ENCODE measurements around the gene CRELD2.

CRELD2 gene

GRCh38 chr22:49917974-49918910 is at the start of gene CRELD2, which contains the start of gene ALG12:
Gene CRELD2 (plus strand): TSS chr22:49918634. CDS start chr22:49918770, 136 bp downstream.
Gene ALG12 (minus strand): TSS chr22:49918438. CDS start chr22:49913765, 4,673 bp downstream.
- peak; percentile 59 for TF ChIP-seq POLR2A (IDR thresholded peaks at IDR 0.05; ENCODE audit: low read length)
- no peak for TF ChIP-seq GATA1 (IDR thresholded peaks at IDR 0.05; ENCODE audit: low read depth, low read length)
- DNase-seq, result peak; percentile 97 to 99

DNA sequence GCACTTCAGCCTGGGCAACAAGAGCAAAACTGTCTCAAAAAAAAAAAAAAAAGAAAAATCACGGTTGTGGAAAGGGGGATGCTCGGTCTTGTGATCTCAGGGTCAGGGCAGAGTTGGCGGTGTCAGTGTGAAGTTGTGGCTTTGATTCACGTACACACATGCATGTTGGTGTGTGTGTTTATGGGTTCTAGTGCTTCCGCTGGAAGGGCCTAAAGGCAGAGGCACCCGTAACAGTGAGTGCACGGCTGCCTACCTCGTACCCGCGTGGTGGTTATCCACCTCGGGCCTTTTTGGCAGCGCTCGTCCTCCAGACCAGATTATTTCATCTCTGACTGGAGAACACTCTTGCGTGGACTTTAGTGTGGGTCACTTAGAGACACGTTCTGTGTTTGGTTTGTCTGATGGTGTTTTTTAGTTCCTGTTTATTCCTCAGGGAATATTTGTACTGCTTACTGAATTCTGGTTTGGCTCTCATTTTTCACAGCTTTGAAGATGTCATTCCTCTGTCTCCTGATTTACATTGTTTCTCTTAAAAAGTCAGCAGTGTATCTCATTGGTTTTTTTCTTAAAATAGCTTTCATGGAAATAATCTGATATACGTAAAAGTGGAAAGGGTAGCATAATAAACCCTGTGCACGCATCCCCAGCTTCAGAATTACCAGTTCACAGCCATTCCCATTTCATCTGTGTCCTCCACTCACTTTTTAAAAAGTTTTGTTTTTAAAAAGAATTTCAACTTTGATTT is 49.2 kb upstream of the CRELD2 start:
- no peak for TF ChIP-seq POLR2A (IDR thresholded peaks at IDR 0.05; ENCODE audit: low read length)

DNA sequence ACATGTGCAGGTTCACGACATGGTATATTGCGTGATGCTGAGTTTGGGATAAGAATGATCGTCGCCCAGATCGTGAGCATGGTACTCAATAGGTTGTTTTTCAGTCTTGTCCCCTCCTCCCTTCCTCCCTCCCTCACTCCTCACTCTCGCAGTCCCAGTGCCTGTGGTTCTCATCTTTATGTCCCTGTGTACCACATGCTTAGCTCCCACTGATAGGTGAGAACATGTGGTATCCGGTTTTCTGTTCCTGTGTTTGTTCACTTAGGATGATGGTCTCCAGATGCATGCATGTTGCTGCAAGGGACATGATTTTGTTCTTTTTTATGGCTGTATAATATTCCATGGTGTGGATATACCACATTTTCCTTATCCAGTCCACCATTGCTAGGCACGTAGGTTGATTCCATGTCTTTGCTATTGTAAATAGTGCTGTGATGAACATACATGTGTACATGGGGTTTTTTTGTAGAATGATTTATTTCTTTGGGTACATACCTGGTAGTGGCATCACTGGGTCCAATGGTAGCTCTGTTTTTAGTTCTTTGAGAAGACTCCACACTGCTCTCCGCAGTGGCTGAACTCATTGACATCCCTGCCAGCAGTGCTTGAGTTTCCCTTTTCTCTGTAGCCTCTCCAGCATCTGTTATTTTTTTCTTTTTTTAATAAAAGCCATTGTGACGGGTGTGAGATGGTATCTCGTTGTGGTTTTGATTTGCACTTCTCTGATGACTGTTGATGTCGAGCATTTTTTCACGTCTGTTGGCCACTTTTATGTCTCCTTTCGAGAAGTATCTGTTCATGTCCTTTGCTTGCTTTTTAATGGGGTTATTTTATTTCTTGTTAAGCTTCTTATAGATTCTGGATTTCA is 48.4 kb upstream of the CRELD2 start:
- no peak for DNase-seq

More for the DNA sequence above, 49.2 kb upstream of the CRELD2 start:
- no peak for DNase-seq

DNA sequence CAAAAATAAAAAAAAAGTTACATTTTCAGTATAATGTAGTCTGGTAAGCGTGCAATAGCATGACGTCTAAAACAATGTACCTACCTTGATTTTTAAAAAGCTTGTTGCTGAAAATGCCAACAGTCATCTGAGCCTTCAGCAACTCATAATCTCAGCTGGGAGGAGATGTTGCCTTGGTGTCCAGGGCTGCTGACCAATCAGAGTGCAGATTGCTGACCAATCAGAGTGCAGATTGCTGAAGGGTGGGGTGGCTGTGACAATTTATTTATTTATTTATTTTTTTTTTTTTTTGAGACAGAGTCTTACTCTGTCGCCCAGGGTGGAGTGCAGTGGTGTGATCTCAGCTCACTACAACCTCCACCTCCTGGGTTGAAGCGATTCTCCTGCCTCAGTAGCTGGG is 47.0 kb upstream of the CRELD2 start:
- DNase-seq, result peak; percentile 49 to 56

More for the DNA sequence above, 48.4 kb upstream of the CRELD2 start:
- TF ChIP-seq GATA1 (IDR thresholded peaks at IDR 0.05; ENCODE audit: low read depth, low read length), result no peak
- no peak for TF ChIP-seq POLR2A (IDR thresholded peaks at IDR 0.05; ENCODE audit: low read length)

DNA sequence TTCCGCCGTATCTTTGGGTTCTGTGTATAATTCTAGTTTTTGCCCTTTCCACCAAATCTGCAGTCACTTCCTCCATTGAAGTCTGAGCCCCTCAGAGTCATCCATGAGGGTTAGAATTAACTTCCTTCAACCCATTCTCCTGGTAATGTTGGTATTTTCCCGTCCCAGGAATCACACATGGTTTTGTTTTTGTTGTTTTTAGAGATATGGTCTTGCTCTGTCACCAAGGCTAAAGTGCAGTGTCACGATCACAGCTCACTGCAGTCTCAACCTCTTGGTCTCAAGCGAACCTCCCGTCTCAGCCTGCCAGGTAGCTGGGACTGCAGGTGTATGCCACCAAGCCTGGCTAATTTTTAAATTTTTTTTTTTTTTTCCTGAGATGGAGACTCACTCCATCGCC is 46.1 kb upstream of the CRELD2 start:
- DNase-seq, result no peak
- TF ChIP-seq POLR2A (IDR thresholded peaks at IDR 0.05; ENCODE audit: low read length), result no peak
- TF ChIP-seq GATA1 (IDR thresholded peaks at IDR 0.05; ENCODE audit: low read depth, low read length), result no peak

More for the DNA sequence above, 47.0 kb upstream of the CRELD2 start:
- TF ChIP-seq POLR2A (IDR thresholded peaks at IDR 0.05; ENCODE audit: low read length) (no peak), GATA1 (IDR thresholded peaks at IDR 0.05; ENCODE audit: low read depth, low read length) (no peak)

GRCh38 chr22:49873228-49873940 is 45.0 kb upstream of the CRELD2 start:
- TF ChIP-seq GATA1 (IDR thresholded peaks at IDR 0.05; ENCODE audit: low read depth, low read length) (no peak), POLR2A (IDR thresholded peaks at IDR 0.05; ENCODE audit: low read length) (no peak)
- DNase-seq, result no peak

GRCh38 chr22:49877642-49878041 is 40.8 kb upstream of the CRELD2 start:
- no peak for TF ChIP-seq POLR2A (IDR thresholded peaks at IDR 0.05; ENCODE audit: low read length)
- TF ChIP-seq GATA1 (IDR thresholded peaks at IDR 0.05; ENCODE audit: low read depth, low read length), result no peak
- no peak for DNase-seq

DNA sequence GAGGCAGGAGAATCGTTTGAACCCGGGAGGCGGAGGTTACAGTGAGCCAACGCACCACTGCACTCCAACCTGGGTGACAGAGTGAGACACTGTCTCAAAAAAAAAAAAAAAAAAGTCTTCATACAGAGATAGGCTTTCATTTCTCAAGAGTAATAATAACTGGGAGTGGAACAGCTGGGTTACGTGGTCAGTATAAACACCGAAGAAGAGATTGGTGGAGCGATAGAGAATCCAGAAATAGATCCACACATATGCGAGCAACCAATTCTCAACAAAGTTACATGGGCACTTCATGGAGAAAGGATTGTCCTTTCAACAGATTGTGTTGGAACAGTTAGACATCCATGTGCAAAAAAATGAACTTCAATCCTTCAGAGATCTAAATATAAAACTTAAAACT is 40.2 kb upstream of the CRELD2 start:
- TF ChIP-seq POLR2A (IDR thresholded peaks at IDR 0.05; ENCODE audit: low read length), result no peak
- TF ChIP-seq GATA1 (IDR thresholded peaks at IDR 0.05; ENCODE audit: low read depth, low read length), result no peak
- DNase-seq, result no peak

DNA sequence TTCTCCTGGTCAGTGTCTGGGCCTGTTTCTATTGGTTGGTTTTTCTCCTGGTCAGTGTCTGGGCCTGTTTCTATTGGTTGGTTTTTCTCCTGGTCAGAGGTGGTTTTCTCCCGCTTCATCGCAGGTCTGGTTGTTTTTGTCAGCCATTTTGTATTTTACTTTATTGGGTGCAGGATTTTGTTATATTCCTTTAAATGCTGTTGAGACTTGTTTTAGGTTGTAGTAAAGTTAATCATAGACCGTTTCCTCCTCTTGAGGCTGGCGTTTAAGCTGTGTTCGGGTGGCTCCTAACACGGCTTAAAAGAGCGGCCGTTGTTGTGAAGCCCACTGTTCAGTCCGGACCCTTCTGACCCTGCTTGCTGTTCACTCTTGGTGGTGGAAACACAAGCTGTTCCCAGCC is 38.6 kb upstream of the CRELD2 start:
- TF ChIP-seq POLR2A (IDR thresholded peaks at IDR 0.05; ENCODE audit: low read length) (no peak), GATA1 (IDR thresholded peaks at IDR 0.05; ENCODE audit: low read depth, low read length) (no peak)
- no peak for DNase-seq

DNA sequence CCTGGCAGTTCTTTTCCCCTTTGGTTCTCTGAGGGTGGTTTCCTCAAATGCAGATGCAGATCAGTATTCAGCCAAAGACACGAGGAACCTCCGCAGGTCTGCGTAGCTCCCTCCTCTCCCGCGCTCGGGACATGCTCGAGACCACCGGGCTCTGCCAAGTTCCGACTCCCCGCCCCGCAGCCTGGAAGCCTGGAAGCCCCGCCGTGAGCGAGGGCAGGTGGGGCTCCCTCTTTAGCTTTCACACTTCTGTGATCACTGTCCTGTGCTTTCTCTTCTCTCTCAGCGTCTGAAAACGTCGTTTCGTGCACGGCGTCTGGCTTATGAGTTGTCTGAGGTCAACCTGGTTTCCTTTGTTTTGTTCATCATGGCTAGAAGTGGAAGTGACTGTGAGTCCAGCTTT is 38.2 kb upstream of the CRELD2 start:
- TF ChIP-seq POLR2A (IDR thresholded peaks at IDR 0.05; ENCODE audit: low read length) (no peak), GATA1 (IDR thresholded peaks at IDR 0.05; ENCODE audit: low read depth, low read length) (no peak)
- peak in 1 of 2 experiments; percentile 16 for DNase-seq

DNA sequence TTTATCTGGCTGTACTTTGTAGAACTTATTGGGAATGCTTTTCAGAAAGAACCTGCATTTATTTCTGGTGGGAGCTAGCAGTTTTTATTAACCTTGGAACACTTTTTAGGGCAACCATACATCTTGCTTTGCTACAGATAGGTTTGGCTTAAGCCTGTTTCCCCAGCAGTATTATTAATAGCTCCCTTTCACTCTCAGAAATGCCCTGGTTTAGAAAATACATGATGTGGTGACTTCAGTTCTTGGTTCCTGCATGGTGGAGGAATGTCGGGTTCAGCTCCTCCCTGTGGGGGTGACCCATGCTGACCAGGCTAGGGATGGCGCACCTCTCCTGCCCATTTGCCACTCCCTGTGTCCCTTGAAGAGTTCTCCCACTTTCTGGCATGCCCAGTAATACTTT is 36.6 kb upstream of the CRELD2 start:
- no peak for TF ChIP-seq POLR2A (IDR thresholded peaks at IDR 0.05; ENCODE audit: low read length)
- no peak for TF ChIP-seq GATA1 (IDR thresholded peaks at IDR 0.05; ENCODE audit: low read depth, low read length)
- DNase-seq, result no peak

DNA sequence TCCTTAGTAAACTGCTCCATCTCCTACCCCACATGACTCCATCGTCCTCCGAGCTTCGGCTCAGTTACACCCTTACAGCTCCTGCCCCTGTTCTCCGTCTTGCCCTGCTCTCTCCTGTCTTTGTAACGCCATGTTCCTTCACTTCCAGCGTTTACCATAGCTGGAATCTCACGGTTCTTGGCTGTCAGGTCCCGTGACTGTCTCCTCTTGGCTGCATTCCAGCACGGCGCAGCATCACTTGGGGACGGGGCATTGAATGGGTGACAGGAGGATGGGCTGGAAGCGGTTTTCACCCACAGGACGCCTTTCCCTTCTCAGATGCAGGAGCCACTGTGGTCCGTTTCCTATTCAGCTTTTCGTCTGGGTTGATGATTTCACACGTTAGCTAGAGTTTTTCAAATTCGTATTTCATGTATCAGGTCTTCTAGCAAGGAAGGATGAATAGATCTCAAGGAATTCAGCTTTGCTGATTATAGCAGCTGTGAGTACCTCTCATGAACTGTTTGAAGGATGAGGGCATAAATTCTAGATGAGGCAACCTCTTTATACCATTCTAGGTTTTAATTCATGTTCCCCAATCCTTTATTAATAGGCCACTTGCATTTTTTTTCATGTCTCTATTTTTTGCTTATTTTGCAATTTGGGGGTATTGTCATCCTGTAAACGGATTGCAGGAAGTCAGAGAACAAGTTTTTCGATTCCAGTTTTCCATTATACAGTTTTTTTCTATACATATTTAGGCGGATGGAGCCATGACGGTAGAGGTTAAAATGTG is 35.7 kb upstream of the CRELD2 start:
- TF ChIP-seq GATA1 (IDR thresholded peaks at IDR 0.05; ENCODE audit: low read depth, low read length) (no peak), POLR2A (IDR thresholded peaks at IDR 0.05; ENCODE audit: low read length) (no peak)
- DNase-seq, result no peak
